K562 treated with DMSO at 1 percent for 48 hours (cell line): Measurements from ENCODE around the gene ADPRH. TPM values are rescaled to one million over a fixed set of nuclear protein-coding genes. Genes with fewer than 3 reads are reported as not detected.

Experiments
- total RNA-seq: library from RNA; unstranded; fragments of 300-600 nt; gene quantifications from 2 replicates; pipeline ENCODE4 v1.2.3, GENCODE V29; 2022; ENCODE audit warnings: low replicate concordance; ENCODE audit errors: extremely low read depth

ADPRH gene
- not detected in 2 replicates for total RNA-seq

DNA sequence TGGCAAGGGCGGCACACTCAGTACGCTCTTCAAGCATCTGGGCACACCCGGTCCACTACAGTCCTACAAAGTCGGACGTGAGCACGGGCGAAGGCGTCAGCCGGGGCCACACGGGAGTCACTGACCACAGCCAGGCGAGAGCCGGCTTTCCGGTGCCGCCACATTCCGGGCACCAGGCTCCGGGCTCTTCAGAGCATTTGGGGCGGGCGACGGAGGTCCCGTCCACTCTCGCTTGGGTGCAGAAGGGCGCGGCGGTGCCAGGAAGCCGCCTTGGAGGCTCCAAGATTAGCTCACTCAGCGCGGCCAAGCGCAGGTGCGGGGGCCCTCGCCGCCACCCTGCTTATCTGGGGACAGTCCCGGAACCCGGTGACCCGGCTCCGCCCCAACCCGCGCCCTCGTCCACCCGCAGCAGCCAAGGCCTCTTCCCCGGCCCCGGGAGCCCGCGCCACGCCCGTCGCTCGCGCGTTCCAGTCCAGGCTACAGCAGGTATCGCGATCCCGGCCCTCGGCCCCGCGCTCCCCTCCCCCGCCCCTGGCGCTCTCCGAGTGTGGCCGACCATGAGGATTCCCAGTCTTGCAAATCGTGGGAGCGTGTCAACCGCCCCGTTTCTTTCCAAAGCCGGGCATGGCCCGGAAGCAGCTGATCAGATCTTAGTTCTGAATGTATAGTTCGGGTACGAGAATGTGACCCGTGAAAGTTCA, at the start of gene ADPRH:
Gene ADPRH, plus strand, starts transcription at position 127 of the 701 bp plus-strand sequence. CDS start 2,678 bp downstream, outside the sequence.

DNA sequence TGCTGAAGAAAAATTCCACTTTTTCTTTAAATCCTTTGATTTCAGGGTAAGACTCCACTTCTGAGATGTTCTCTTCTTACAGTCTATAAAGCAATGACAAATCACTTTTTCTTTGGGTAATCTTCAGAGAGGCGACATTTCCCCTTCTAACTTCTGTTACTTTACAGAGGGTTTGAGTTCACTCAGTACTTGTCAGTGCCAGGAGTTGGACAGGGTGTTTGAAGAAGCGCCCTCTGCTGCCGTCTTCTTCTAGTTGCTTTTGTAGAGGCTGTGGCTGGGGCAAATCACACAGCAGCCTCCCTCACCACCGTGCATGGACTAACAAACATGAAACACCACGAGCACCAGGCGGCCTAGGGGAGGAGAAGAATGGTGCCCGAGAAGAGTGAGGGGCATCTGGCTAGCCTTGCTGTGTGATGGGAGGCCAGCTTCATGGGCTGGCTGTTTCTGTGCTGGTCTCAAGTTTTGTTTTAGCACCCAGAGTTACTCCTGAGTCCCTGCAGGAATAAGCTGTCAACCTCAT, 19.8 kb upstream of the ADPRH start, which contains the start of gene CD80:
Gene CD80, minus strand, starts transcription at position 174 of the 523 bp plus-strand sequence. CDS start 1,886 bp downstream, outside the sequence.

DNA sequence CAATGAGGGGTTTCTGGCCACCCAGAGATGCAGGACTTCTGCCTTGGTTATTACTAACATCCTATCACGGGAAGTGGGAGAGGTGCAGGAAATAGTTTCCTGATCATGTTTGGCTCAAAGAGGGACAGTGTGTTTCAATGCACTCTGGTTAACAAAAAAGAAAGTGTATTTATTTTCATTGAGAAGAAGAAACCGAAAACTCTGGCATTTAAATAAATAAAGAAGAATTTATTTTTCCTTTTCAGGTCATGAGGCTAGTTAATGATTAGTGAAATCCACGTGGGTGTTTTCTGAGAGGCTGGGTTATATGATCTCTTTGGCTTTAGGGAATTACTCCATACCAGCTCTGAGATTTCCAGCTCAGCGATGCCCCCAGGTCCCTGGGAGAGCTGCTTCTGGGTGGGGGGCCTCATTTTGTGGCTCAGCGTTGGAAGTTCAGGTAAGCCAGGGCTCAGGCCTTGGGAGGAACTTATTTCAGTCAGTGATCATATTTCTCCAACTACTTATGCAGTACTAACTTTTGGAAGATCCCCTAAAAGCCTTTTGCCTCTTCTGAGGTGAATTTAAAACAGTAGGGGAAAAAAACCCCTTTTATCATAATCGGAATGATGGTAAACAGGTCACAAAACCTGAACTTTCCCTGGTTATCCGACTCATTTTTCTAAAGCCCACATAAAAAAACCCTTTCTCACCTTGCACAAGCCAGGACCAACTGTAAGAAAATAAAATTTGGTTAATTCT, 18.4 kb downstream of the ADPRH start, which contains the start of gene PLA1A:
Gene PLA1A, plus strand, starts transcription at position 338 of the 741 bp plus-strand sequence. Its CDS starts 29 bp downstream, at position 367.

Other genes starting within 250 kb of the ADPRH start
- not detected in 2 replicates for gene TMEM39A, start 115.9 kb upstream of the ADPRH start, total RNA-seq
- not detected in 2 replicates for gene POGLUT1, start 110.5 kb upstream of the ADPRH start, total RNA-seq
- gene TIMMDC1, start 80.9 kb upstream of the ADPRH start, total RNA-seq = not detected in 2 replicates
- not detected in 2 replicates for gene CD80, start 19.9 kb upstream of the ADPRH start, total RNA-seq
- gene PLA1A, start 18.4 kb downstream of the ADPRH start, total RNA-seq = not detected in 2 replicates
- gene POPDC2, start 81.1 kb downstream of the ADPRH start, total RNA-seq = not detected in 2 replicates
- not detected in 2 replicates for gene COX17, start 97.9 kb downstream of the ADPRH start, total RNA-seq
- gene CFAP91, start 123.5 kb downstream of the ADPRH start, total RNA-seq = not detected in 2 replicates
- not detected in 2 replicates for gene NR1I2, start 202.6 kb downstream of the ADPRH start, total RNA-seq